ENCODE measurements around the gene KCNJ1.

Gene KCNJ1

GRCh38 chr11:128872594-128872993 is 5.5 kb upstream of the KCNJ1 start:
- H3K4me3 ChIP-seq (ENCODE audit: low read depth, low read length): no peak overlapping the region
- no peak for DNase-seq (ENCODE audit: low read depth)
- no peak for TF ChIP-seq CTCF (IDR thresholded peaks at IDR 0.05; ENCODE audit: control insufficient read depth, extremely low read depth, insufficient read depth)

- no peak for TF ChIP-seq CTCF (IDR thresholded peaks at IDR 0.05; ENCODE audit: control insufficient read depth, extremely low read depth, insufficient read depth)
- no peak for DNase-seq (ENCODE audit: low read depth)
- H3K4me3 ChIP-seq (ENCODE audit: low read depth, low read length): no peak overlapping the region
These were observed 5.0 kb upstream of the KCNJ1 start for GRCh38 chr11:128872094-128872493.

GRCh38 chr11:128871168-128871610 is 4.1 kb upstream of the KCNJ1 start:
- DNase-seq (ENCODE audit: low read depth): no peak
- H3K4me3 ChIP-seq (ENCODE audit: low read depth, low read length): no peak overlapping the region
- no peak for TF ChIP-seq CTCF (IDR thresholded peaks at IDR 0.05; ENCODE audit: control insufficient read depth, extremely low read depth, insufficient read depth)

- TF ChIP-seq CTCF (IDR thresholded peaks at IDR 0.05; ENCODE audit: control insufficient read depth, extremely low read depth, insufficient read depth): no peak
- no peak for DNase-seq (ENCODE audit: low read depth)
These were observed 2.0 kb upstream of the KCNJ1 start for GRCh38 chr11:128868841-128869671.

GRCh38 chr11:128865490-128865889 is 1.6 kb downstream of the KCNJ1 start:
- TF ChIP-seq CTCF (IDR thresholded peaks at IDR 0.05; ENCODE audit: control insufficient read depth, extremely low read depth, insufficient read depth): no peak
- H3K4me3 ChIP-seq (ENCODE audit: low read depth, low read length): no peak overlapping the region
- DNase-seq (ENCODE audit: low read depth): no peak

More at GRCh38 chr11:128868841-128869671, 2.0 kb upstream of the KCNJ1 start:
- no peak overlapping the region for H3K4me3 ChIP-seq (ENCODE audit: low read depth, low read length)

- no peak overlapping the region for H3K4me3 ChIP-seq (ENCODE audit: low read depth, low read length)
- TF ChIP-seq CTCF (IDR thresholded peaks at IDR 0.05; ENCODE audit: control insufficient read depth, extremely low read depth, insufficient read depth): no peak
- no peak for DNase-seq (ENCODE audit: low read depth)
These were observed 4.0 kb downstream of the KCNJ1 start for GRCh38 chr11:128862908-128863660.

Data from LNCaP clone FGC (cell line).